ENCODE measurements around the gene DLGAP1.

DNA sequence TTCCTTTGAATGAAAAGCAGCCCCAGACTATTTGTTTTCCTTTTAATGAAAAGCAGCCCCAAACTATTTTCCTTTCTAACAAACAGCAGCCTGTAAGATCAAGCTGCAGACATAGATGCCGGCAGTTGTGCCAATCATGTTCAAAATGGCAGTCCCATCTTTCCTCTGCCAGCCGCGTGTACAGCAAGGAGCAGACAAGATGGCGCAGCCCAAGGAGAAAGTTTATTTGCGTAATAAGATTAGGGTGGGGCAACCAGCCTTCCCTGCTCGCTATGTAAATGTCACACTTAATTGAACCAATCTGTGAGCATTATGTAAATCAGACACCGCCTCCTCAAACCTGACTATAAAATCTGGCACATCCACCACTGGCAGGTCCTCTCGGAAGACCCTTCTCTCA lies 779.1 kb downstream of the DLGAP1 start:
- no peak for TF ChIP-seq CTCF (IDR thresholded peaks at IDR 0.05; ENCODE audit: poor library complexity, severe bottlenecking)
- no peak for TF ChIP-seq SMC3 (conservative IDR thresholded peaks at IDR 0.05; ENCODE audit: poor library complexity)
- no peak for TF ChIP-seq RAD21 (conservative IDR thresholded peaks at IDR 0.05)
- no peak for TF ChIP-seq POLR2AphosphoS5 (IDR thresholded peaks at IDR 0.05)
- no peak for TF ChIP-seq REST (IDR thresholded peaks at IDR 0.05; ENCODE audit: borderline replicate concordance)
- no peak for TF ChIP-seq TAF1 (IDR thresholded peaks at IDR 0.05; ENCODE audit: low read depth)
- TF ChIP-seq EZH2 (IDR thresholded peaks at IDR 0.05; ENCODE audit: borderline replicate concordance, insufficient read depth, low read length, poor library complexity, severe bottlenecking) = no peak
- TF ChIP-seq EP300 (conservative IDR thresholded peaks at IDR 0.05; ENCODE audit: poor library complexity, severe bottlenecking) = no peak
- no peak for TF ChIP-seq MXI1 (conservative IDR thresholded peaks at IDR 0.05; ENCODE audit: poor library complexity, severe bottlenecking)

Measured in neural cell (in vitro differentiated cells).